ENCODE data around the gene FBXW7.
"Not testable (repeated sequence)": the region's sequence is repeated elsewhere in the genome, so short reads cannot be mapped to it uniquely, and the experiment has no call there.

Gene FBXW7

DNA sequence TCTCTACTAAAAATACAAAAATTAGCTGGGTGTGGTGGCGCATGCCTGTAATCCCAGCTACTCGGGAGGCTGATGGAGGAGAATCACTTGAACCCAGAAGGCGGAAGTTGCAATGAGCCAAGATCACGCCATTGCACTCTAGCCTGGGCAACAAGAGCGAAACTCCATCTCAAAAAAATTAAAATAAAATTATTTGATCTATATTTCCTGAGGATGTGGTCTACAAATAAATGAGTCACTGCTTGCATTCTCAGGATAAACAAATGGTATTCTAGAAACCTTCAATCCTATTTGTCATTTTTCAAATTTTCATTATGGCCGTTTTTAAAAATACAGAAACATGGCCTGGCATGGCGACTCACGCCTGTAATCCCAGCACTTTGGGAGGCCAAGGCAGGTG lies 8.6 kb upstream of the FBXW7 start:
- not testable (repeated sequence) for DNase-seq

DNA sequence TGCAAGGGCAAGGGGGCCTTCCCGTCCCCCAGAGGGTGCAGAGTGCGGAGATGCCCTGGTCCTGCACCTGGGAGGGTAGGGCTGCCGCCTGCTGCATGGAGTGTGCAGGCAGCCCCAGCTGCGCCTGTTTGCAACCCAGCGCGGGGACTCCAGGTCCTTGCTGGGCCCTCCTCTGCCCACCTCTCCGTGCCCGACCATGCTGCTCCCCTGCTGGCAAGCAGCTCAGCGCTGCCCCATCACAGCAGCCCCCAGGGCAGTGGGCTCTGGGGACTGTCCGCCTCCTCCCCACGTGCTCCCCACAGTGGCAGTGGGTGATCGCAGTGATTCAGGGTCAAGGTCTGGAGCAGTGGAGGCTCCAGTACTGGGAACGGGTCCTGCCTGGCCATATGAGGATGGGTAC lies 5.0 kb upstream of the FBXW7 start:
- no peak for DNase-seq

DNA sequence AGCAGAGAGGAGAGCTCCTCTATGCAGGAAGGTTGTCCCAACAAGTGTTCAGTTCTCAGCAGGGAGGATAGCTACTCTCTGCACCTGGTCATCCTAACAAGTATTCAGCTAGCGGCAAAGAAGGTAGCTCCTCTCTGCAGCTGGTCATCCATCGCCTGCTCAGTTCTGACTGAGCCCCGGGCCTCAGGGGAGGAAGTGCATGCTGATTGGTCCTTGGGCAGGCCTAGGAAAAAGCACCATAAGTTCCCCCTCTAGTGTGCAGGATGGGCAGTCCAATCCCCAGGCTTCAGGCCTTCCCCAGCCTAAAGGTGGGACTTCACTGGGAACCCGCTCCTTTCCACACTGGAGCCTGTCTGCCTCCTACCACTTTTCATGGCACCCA lies 4.4 kb upstream of the FBXW7 start:
- DNase-seq: no peak

DNA sequence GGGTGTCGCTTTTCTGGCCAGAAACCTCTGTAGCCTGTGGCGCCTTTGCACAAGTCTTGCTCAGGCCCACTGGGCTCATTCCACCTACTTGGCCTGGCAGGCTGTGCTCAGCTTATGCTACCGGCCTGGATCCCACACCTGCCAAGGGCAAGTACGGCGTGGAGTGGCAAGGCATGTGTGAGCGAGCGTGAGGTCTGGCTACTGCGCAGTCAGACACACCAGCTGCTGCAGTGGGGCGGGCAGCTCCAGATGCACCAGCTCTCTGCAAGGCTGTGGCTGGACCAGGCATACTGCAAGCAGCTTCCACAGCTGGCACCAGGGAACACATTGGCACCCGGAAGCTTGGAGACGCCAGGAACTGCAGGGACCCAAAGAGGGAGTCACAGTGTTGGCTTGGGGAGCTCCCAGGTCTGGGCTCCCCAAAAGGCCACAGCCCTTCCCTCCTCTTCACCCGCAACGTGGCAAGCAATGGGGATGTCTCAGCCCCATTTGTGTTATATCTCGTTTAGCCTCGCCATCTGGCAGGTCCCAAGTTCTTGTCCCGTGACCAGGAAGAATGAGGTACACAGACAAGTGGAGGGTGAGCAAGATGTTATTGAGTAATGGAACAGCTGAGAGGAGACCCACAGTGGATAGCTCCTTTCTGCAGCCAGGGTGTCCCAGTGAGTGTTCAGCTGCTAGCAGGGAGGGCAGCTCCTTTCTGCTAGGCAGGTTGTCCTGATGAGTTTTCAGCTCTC lies 3.8 kb upstream of the FBXW7 start:
- no peak for DNase-seq

DNA sequence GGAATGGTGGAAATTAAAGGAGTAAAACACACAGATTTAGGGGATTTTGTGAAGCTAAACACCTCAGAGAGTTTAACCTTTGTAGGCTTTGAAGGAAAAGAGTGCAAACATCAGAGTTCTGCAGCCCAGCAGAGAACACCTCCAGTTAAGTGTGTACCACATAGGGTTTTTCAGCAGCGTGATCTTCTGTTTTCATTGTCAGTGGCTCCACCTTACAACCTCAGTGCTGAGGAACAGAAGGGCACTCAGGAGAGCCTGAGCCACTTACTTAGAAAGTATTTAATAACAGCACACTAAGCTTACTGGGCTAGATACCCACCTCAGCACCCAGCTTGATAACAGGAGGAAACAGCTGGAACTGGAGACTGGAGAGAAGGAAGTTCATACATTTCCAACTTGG lies 2.0 kb upstream of the FBXW7 start:
- no peak for DNase-seq

DNA sequence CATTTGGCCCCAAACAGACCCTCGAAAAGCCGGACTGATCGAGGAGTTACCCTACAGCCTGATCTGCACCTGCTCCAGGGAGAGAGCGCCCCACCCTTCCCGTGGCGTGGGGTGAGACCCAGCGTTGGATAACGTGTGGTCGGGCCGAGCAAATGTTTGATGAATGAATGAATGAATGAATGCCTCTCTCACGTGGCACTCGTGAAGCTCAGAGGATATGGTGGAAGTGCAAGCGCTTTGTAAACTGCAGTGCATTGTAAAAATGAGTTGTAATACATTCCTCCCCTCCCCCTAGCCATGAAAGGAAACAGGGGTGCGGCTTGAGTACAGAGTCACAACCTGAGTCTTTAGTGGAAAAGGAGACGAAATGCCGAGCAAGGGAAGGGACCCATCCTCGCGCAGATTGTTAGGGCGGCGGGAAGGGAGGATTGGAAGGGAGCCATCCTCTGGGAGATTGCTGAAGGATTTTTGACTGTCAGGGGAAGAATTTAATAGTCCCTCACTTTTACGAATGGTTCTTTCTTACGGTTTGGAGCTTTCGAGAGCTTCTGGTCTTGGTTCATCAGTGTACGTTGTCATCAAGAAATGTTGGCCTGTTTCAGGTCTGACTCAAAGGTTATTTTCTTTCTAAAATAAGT lies 772 bp upstream of the FBXW7 start:
- no peak for DNase-seq

DNA sequence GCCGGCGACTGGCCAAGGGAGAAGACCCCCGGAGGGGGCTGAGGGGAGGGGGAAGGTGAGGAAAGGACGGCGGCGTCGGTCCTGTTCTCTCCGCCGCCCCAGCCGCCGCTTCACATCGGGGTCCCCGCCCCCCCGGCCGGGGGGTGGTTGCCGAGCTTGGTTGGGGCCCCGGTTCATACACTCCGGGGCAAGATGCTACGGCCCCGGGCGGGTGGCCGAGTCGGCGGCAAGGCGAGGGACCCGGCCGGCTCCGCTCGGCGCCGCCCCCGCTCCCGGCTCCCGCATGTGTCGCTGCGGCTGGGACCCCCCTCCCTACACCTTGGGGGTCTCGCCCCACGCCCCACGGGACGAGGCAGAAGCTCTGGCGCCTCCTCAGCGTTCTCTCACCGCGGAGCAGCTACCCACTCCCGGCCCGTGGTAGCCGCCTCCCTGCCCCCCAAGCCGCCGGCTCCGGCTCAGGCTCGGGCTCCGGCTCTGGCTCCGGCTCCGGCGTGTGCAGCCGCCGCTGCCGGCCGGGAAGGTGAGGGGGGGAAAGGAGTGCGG lies 461 bp downstream of the FBXW7 start:
- DNase-seq: peak; percentile 46

DNA sequence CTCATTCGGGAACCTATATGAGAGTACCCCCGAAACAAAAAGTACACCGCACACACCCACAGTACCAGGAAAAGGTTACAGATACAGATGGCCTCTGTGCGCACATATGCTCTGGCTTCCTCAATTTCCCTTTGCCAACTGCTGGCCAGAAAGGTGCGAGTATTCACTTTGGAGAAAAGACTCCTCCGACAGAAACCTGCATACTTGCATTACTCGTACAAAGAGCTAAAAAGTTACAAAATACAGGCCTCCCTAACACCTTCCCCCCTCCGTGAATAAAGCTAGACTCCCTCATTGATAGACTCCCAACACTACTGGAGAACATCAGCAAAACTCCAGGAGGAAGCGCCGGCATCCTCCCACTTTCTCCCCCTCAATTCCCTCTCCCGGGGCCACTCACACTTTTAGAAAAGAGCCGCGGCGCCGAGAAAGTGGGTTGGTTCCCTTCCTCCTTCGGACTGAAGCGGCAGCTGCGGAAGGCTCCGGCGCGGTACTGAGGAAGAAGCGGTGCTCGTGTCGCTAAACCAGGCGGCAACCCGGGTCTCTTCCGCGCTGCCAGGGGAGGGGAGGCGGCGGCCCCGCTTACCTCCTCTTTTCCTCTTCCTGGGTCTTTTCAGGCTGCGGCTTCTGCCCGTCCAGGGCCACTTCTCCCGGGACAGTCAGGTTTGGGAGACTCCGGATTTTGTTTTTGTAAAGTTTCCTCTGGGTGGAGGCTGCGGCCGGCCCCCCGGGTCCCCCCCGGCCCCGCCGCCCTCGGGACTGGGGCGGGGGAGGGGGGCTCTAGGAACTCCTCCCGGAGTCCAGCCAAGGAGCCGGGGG lies 1.1 kb downstream of the FBXW7 start:
- DNase-seq: peak; percentile 54

DNA sequence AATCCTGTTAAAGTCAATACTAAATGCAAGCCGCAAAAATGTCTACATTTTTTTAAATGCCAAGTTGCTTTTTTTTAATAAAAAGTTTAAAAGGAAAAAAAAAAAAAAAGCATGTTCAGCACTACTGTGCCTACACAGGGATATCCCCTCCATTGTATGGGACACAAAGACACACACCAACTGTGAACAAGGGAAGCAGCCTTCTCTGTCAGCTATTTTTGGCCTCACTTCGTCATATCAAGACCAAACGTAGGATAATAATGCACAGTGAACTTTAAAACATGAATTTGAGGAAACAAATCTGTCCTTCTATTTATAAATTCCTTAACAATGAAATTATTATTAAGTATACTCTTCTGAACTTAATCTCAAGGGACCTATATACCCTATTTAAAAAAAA lies 4.4 kb downstream of the FBXW7 start:
- no peak for DNase-seq

DNA sequence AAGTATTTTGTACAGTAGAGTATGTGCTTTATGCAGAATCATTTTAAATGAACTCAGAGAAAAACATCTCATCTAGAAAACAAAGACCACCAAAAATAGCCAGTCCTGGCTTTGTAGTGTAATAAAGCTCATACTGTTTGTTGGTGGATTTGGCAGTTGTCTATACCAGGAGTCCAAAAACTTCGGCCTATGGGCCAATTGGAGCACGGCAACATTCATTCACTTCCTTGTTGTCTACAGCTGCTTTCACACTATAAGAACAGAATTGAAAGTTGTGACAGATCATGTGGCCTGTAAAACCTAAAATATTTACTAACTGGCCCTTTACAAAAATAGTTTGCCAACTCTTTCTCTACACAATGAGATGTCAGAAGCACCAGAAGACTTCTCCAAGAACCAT lies 5.3 kb downstream of the FBXW7 start:
- no peak for DNase-seq

DNA sequence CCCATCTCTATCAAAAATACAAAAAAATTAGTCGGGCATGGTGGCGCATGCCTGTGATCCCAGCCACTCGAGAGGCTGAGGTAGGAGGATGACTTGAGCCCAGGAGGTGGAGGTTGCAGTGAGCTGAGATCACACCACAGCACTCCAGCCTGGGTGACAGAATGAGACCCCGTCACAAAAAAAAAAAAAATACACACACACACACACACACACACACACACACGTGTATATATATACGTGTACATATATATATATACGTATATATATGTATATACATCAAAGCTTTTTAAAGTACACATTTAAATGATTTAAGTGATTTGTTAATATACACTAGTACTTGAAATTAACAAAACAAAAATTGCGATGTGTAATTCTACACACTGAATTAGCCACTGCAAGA lies 6.0 kb downstream of the FBXW7 start:
- no peak for DNase-seq

DNA sequence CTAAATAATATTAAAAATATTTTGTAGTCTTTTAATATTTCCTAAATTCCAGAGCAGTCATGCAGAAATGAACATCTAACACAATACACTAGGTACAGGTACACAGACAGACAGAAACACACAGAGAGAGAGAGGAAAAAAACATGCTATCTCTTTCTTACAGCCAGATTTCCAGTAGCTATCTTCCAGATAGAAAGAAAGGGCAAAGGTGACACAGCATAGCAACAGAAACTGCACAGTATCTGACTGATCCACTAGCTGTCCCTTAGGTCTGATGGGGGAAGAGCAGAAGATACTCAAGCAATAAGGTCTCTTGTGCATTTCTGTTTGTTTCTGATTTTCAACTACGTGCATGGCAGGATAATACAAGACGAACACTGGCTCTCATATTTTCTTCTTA lies 7.8 kb downstream of the FBXW7 start:
- DNase-seq: no peak

DNA sequence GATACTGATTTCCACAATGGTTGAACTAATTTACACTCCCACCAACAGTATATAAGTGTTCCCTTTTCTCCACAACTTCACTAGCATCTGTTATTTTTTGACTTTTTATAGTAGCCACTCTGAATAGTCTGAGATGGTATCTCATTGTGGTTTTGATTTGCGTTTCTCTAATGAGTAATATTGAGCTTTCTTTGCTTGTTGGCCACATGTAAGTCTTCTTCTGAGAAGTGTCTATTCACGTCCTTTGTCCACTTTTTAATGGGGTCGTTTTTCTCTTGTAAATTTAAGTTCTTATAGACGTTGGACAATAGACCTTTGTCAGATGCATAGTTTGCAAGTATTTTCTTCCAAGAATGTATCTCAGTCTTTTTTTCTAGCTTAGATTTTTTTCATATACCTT lies 10.0 kb downstream of the FBXW7 start:
- DNase-seq: no peak

DNA sequence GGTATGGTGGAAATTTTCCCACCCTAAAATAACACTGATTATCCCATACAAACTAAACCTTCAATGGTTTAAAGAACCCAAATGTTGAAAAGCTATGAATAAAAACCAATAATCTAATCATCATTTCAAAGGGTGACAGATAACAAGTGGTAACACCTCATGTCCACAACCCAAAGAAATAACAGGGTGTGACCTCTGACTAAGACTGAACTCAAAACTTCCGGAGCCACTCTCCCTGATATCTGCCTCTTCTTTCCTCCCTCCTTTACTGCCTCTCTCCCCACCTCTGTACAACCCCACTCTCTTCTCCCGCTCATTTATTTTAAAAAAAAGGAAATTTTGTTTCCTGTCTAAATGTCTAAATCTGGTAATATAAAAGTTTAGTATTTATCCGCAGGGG lies 11.5 kb downstream of the FBXW7 start:
- no peak for DNase-seq

DNA sequence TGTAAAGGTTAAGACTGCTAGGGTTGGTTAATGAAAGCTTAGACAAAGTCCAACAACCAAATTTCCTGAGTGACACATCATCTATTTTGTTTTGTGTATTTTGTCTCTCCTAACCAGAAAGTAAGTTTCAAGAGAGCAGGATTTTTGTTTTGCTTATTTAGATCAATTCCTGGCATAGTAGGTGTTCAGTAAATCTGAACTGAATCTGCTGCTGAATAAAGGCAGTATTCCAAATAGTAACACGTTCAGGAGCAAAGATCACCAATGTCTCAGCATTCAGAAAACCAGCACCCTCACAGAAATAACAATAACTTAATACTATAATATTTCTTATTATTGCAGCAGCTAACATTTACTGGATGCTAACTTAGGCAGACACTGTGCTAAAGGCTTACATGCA lies 12.2 kb downstream of the FBXW7 start:
- DNase-seq: no peak

DNA sequence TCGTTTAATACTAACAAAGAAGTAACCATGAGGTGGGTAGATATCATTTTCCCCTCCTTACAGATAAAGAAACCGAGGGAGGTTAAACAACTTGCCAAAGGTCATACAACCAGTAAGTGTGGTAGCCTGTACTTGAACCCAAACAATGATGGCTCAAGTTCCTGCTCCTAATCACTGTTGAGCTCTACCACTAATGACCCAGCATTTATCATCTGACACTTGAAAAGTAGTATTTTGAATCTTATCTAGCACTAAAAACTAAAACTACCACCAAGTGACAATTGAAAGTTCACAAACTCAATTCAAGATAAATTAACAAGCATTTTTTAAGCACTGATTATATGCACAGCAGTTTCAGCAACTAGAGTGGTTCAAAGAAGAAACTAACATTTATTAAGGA lies 13.1 kb downstream of the FBXW7 start:
- no peak for DNase-seq

DNA sequence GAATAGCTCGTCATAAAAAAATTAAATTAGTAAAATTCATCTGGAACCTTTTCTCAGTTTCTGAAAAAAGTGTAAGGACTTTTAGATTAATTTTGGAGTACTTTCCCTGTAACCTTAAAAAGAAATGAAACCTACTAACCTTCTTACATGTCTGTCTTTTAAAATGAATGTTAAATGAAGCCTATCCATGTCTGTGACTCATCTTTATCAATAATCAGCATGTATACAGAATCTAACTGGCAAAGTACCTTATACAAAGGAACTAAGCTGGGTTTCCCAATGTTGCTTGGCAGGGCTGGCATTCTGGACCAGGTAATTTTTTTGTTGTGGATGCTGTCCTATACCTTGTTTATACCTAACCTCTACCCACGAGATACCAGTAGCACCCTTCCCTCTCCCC lies 13.6 kb downstream of the FBXW7 start:
- no peak for DNase-seq

DNA sequence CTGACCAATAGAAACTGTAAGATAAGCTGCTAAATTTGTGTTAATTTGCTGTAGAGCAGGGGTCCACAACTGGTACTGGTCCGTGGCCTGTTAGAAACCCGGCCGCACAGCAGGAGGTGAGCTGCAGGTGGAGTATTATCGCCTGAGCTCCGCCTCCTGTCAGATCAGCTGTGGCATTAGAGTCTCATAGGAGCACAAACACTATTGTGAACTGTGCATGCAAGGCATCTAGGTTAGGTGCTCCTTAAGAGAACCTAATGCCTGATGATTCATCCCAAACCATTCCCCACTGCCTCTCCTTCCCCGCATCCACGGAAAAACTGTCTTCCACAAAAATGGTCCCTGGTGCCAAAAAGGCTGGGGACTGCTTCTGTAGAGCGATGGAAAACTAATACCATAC lies 19.7 kb downstream of the FBXW7 start:
- DNase-seq: no peak

DNA sequence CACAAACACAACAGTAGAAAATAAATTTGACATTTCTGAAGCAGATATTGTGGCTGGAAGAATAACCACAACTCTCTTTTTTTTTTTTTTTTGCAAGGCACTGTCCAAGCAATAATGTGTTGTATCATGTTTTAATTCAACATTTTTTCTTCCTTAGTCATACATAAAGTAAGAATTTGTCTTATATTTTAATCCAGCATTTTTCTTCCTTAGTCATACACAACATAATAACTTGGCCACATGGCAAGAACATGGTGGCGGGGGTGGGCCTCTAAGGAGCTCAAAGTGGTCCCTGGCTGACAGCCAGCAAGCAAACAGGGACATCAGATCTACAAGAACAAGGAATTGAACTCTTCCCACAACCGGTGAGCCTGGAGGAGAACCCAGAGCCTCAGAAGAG lies 20.2 kb downstream of the FBXW7 start:
- no peak for DNase-seq

DNA sequence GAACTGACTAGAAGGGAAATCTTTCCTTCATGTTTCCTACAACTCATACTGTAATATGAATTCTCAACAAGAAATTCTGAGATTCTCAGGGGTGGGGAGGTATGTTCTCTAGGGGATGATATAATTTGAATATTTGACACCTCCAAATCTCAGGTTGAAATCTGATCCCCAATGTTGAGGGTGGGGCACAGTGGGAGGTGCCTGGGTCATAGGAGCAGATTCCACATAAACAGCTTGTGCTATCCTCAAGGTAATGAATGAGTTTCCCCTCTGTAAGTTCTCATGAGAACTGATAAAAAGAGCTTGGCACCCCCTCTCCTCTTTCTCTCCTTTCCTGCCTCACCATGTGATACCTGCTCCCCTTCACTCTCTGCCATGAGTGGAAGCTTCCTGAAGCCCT lies 21.5 kb downstream of the FBXW7 start:
- DNase-seq: no peak

DNA sequence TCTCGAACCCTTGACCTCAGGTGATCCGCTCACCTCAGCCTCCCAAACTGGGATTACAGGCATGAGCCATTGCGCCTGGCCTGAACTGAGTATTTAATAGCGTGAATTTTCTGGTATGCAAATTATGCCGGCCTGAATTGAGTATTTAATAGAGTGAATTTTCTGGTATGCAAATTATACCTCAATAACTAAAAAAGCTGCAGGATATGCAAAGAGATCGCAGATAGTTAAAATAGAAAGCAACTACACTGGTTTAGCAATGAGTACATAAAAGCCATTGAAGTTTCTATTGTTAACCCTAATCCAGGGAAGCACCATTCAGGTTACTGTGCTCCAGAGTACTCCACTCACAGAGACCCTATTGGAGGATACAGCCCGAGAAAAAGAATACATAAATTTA lies 22.8 kb downstream of the FBXW7 start:
- no peak for DNase-seq

DNA sequence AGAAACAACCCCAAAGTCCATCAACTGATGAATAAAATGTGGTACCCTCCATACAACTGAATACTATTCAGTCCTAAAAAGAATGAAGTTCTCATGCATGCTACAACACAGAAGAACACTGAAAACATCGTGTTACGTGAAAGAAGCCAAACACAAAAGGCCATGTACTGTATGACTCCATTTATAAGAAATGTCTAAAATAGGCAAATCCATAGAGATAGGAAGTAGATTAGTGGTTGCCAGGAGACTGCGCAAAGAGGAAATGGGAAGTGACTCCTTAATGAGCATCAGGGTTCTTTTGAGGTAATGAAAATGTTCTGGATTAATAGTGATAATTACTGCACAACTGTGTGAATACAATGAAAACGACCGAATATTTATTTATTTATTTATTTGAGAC lies 23.4 kb downstream of the FBXW7 start:
- no peak for DNase-seq

DNA sequence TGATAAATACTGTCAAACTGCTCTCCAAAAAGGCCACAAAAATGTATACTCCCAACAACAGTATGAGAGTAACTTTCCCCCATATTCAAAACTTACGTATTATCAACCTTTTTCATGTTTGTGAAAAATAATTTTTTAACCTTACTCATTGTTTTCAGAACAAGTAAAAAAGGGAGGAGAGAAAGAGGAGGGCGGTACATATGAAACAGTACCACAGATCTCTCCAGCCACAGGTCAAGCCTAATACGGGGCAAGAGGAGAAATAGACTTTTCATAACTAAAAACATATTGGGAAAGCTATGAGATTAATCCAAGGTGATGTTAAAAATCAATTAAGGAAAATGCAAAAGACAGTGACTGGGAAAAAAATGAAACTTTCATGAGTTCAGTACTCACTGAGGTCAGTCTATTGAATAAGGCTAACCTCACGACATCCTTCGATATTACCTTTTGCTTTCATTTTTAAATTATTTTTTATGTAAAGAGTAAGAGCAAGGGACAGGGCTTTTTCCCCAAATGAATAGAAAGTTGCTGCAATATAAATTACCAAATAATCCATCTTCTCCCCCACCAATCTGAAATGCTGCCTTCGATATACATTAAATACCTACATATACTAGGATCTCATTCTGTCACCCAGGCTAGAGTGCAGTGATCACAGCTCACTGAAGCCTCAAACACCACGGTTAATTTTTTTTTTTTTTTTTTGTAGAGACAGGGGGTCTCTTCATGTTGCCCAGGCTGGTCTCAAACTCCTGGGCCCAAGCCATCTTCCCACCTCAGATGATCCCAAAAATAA lies 25.3 kb downstream of the FBXW7 start:
- no peak for DNase-seq
